Tongue (tissue), 2 donors: ENCODE results near the gene UVSSA. TPM values are rescaled to one million over a fixed set of nuclear protein-coding genes. Genes with fewer than 3 reads are reported as not detected.
"Not testable (repeated sequence)": the region's sequence is repeated elsewhere in the genome, so short reads cannot be mapped to it uniquely, and the experiment has no call there.

Experiments
- DNase-seq: peaks from one replicate; pipeline ENCODE4 v3.0.0-alpha.2; 2015
- total RNA-seq: library from RNA; depleted of rRNA; stranded (reverse); fragments of >200 nt; gene quantifications from one replicate; pipeline ENCODE4 v1.2.3, GENCODE V29; 2014

The UVSSA gene
- total RNA-seq, 1 donor from 2014 or later: 8.5 TPM

- DNase-seq: peak; percentile 78
Observed at GRCh38 chr4:1376841-1377605, 30.0 kb downstream of the UVSSA start.

GRCh38 chr4:1377606-1378261 is 30.7 kb downstream of the UVSSA start:
- DNase-seq: no peak

GRCh38 chr4:1378559-1379231 is 31.7 kb downstream of the UVSSA start:
- no peak for DNase-seq

GRCh38 chr4:1379351-1379781 is 32.4 kb downstream of the UVSSA start:
- no peak for DNase-seq

GRCh38 chr4:1379801-1380331 is 32.9 kb downstream of the UVSSA start:
- DNase-seq: no peak

GRCh38 chr4:1380368-1381151 is 33.6 kb downstream of the UVSSA start:
- no peak for DNase-seq

- no peak for DNase-seq
Observed at GRCh38 chr4:1381181-1381621, 34.2 kb downstream of the UVSSA start.

- no peak for DNase-seq
Observed at GRCh38 chr4:1381944-1382541, 35.0 kb downstream of the UVSSA start.

- no peak for DNase-seq
Observed at GRCh38 chr4:1382776-1383727, 36.0 kb downstream of the UVSSA start.

- no peak for DNase-seq
Observed at GRCh38 chr4:1383728-1384591, 37.0 kb downstream of the UVSSA start.

GRCh38 chr4:1384675-1385372 is 37.8 kb downstream of the UVSSA start:
- DNase-seq: no peak

GRCh38 chr4:1385373-1386340 is 38.6 kb downstream of the UVSSA start:
- no peak for DNase-seq

GRCh38 chr4:1393363-1393762 is 46.4 kb downstream of the UVSSA start:
- DNase-seq: not testable (repeated sequence)

- DNase-seq: no peak
Observed at GRCh38 chr4:1393866-1394265, 46.9 kb downstream of the UVSSA start.

GRCh38 chr4:1394554-1395388 is 47.8 kb downstream of the UVSSA start:
- not testable (repeated sequence) for DNase-seq

GRCh38 chr4:1395389-1395820 is 48.4 kb downstream of the UVSSA start:
- DNase-seq: not testable (repeated sequence)
